ENCODE measurements around the gene CFDP1. TPM values are rescaled to one million over a fixed set of nuclear protein-coding genes. Genes with fewer than 3 reads are reported as not detected.
A peak's percentile ranks its signal among the peaks of the same experiment; 100 is the strongest.

Gene CFDP1
- total RNA-seq, 4 donors from 2014 or later, result 42.4 to 49.5 (median 44.0) TPM

GRCh38 chr16:75401691-75402090 lies 31.6 kb downstream of the CFDP1 start:
- Histone ChIP-seq H3K36me3 (peaks cover 0 to 12% (median 10%) of the 10 kb centered on the region in 4 donors), H3K4me3 (no peak overlapping the region), H3K27ac (replicated peaks in 1 of 4) (peak overlapping the region; percentile 70 to 80 (median 75)), H3K9me3 (no peaks in the 10 kb centered on the region), H3K27me3 (no peaks in the 10 kb centered on the region), H3K4me1 (peaks cover 23 to 30% (median 25%) of the 10 kb centered on the region in 4 donors)
- DNase-seq (ENCODE audit: extremely low spot score), result no peak
- no peak for TF ChIP-seq POLR2AphosphoS5 (IDR thresholded peaks at IDR 0.05)
- no peak for TF ChIP-seq POLR2A (IDR thresholded peaks at IDR 0.05; ENCODE audit: low read depth)
- no peak for TF ChIP-seq EP300 (IDR thresholded peaks at IDR 0.05)
- TF ChIP-seq CTCF (IDR thresholded peaks at IDR 0.05), result no peak
- intact Hi-C loops (cut with DNase I), result loop anchor here (5.0 kb wide), 1 partner anchor 204 kb away; no protein-coding TSS in a partner anchor

DNA sequence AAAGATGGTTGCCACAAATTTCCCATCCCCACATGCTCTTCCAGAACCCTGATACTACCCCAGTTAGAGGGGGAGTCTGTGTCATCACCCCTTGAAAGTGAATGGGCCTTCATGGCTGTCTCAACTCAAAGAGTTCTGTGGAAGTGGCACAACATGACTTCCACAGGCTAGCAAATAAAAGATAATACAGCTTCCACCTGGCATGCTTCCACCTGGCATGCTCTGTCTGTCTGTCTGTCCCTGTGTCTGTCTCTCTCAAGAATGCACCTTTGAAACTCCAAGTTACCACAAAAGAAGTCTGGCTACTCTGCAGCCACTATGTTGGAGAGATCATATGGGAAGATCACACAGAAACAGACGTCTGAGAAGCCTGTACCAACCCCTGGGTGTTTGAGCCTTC lies 35.0 kb downstream of the CFDP1 start:
- no peak for DNase-seq (ENCODE audit: extremely low spot score)
- no peak overlapping the region for H3K4me3 ChIP-seq
- no peaks in the 10 kb centered on the region for H3K9me3 ChIP-seq
- H3K4me1 ChIP-seq, result peaks cover 23 to 37% (median 30%) of the 10 kb centered on the region in 4 donors
- no peaks in the 10 kb centered on the region for H3K27me3 ChIP-seq
- peaks cover 6 to 18% (median 10%) of the 10 kb centered on the region in 4 donors for H3K36me3 ChIP-seq
- no peak overlapping the region for H3K27ac ChIP-seq (replicated peaks in 1 of 4)
- intact Hi-C loops (cut with DNase I), result no loop called here
- WGBS, result 64% methylated on average over 1 of the region's 1 CpG
- TF ChIP-seq CTCF (IDR thresholded peaks at IDR 0.05) (no peak), POLR2A (IDR thresholded peaks at IDR 0.05; ENCODE audit: low read depth) (no peak), EP300 (IDR thresholded peaks at IDR 0.05) (no peak), POLR2AphosphoS5 (IDR thresholded peaks at IDR 0.05) (no peak)

- Histone ChIP-seq H3K4me1 (peaks cover 11 to 24% (median 19%) of the 10 kb centered on the region in 4 donors), H3K27me3 (no peaks in the 10 kb centered on the region), H3K4me3 (no peak overlapping the region), H3K9me3 (no peaks in the 10 kb centered on the region), H3K27ac (replicated peaks in 1 of 4) (no peak overlapping the region), H3K36me3 (peaks cover 15 to 51% (median 26%) of the 10 kb centered on the region in 4 donors)
- no peak for DNase-seq (ENCODE audit: extremely low spot score)
- TF ChIP-seq EP300 (IDR thresholded peaks at IDR 0.05), result no peak
- TF ChIP-seq POLR2A (IDR thresholded peaks at IDR 0.05; ENCODE audit: low read depth), result no peak
- TF ChIP-seq CTCF (IDR thresholded peaks at IDR 0.05), result no peak
- TF ChIP-seq POLR2AphosphoS5 (IDR thresholded peaks at IDR 0.05), result no peak
- intact Hi-C loops (cut with DNase I), result no loop called here
- WGBS, result 63% methylated on average over 5 of the region's 5 CpGs
Observed at GRCh38 chr16:75394941-75395340, 38.4 kb downstream of the CFDP1 start.

DNA sequence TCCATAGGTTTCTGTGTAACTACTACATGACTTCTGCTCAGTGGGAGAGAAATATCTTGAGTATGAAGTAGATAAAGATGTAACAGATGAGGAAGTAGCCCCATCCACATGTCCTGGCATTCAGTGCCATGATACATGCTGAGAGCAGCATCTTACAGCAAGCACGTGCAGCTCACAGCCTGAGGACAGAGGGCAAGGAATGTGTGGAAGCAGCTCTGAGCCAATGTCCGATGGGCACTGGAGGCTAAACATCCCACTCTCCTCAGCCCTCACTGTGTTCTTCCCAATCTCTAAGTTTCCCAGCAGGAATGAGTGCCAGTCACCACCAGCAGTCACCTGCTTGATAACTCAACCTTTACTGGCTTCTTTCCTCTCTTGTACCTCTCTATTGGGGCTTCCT lies 40.4 kb downstream of the CFDP1 start:
- H3K4me3 ChIP-seq, result no peak overlapping the region
- intact Hi-C loops (cut with DNase I), result no loop called here

More for the DNA sequence above, 40.4 kb downstream of the CFDP1 start:
- H3K9me3 ChIP-seq, result no peaks in the 10 kb centered on the region
- peaks cover 17 to 32% (median 25%) of the 10 kb centered on the region in 4 donors for H3K4me1 ChIP-seq
- no peak for DNase-seq (ENCODE audit: extremely low spot score)
- no peak for TF ChIP-seq EP300 (IDR thresholded peaks at IDR 0.05)
- TF ChIP-seq CTCF (IDR thresholded peaks at IDR 0.05), result no peak
- no peak for TF ChIP-seq POLR2A (IDR thresholded peaks at IDR 0.05; ENCODE audit: low read depth)
- TF ChIP-seq POLR2AphosphoS5 (IDR thresholded peaks at IDR 0.05), result no peak
- peaks cover 15 to 51% (median 25%) of the 10 kb centered on the region in 4 donors for H3K36me3 ChIP-seq
- H3K27me3 ChIP-seq, result no peaks in the 10 kb centered on the region
- no peak overlapping the region for H3K27ac ChIP-seq (replicated peaks in 1 of 4)
- 63% methylated on average over 2 of the region's 2 CpGs for WGBS
